Stimulated activated CD8-positive, alpha-beta memory T cell treated with anti-CD3 and anti-CD28 coated beads, Interleukin-7, amount 100 ng/mL, for 24 hours (primary cell): ENCODE measurements around the gene TM4SF5.

Source experiments
- DNase-seq: peaks from one replicate; pipeline ENCODE4 v3.0.0-alpha.2; 2020; ENCODE audit warnings: low read depth

TM4SF5 gene

DNA sequence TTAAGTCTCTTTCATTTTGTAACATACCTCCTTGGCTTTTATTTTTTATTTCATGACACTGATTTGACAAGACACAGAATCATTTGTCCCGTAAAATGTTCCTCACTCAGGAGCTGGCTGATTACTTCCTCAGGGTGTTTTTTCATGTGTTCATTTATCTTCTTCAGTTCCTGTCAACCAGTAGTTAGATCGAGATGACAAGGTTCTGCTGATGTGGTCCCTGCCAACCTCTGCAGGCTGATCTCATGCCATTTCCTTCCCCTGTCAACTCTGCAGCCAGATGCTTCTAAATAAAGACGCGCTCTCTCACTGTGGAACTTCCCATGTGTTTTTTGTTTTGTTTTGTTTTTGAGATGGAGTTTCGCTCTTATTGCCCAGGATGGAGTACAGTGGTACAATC, 23.8 kb upstream of the TM4SF5 start:
- no peak for DNase-seq

DNA sequence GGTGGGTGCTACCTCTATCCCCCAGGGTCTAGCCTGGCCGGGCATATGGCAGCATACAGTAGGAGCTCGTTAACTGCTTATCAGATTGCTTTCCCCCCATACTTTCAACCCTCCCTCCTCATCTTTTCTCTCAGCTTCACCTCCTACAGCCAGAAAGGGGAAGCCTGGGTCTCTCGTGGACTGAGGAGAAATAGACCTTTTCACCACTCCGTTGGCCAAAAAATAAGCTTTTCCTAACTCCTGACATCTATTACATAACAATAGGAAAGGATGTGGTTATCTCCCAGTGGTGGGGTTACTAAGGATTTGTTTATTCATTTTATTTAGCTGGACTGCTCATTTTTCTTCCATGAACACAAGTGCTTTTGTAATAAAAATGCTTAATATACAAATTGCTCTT, 23.0 kb upstream of the TM4SF5 start:
- no peak for DNase-seq

DNA sequence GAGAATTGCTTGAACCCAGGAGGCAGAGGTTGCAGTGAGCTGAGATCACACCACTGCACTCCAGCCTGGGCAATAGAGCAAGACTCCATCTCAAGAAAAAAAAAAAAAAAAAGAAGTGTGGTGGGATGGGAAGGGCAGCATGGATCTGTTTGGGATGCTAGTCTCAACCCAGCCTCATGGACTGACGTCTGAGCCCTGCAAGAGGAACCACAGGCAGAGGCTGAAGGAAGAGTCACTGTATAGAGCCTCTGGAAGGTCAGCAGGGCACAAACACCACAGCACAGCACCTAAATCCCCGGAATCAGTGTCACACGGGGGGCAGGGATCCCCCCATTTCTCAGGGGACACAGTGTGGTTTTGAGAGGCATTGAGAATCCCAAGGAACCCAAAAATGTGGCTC, 21.1 kb upstream of the TM4SF5 start:
- no peak for DNase-seq

DNA sequence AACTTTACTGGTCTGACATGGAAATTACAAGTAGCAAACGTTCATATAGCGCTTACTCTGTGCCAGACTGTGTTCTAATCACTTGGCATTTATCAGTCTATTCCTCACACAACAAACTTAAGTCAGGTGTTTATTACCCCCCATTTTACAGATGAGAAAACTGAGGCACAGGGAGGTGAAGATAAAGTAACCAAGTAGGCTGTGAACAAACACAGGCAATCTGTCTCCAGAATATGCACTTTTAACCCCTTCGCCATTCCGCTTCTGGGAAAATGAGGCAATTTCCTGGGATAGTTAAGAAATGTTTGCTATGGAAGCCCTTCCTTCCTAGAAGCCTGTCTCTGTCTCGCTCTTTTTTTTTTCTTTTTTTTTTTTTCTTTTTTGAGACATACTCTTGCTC, 19.8 kb upstream of the TM4SF5 start:
- DNase-seq = no peak

DNA sequence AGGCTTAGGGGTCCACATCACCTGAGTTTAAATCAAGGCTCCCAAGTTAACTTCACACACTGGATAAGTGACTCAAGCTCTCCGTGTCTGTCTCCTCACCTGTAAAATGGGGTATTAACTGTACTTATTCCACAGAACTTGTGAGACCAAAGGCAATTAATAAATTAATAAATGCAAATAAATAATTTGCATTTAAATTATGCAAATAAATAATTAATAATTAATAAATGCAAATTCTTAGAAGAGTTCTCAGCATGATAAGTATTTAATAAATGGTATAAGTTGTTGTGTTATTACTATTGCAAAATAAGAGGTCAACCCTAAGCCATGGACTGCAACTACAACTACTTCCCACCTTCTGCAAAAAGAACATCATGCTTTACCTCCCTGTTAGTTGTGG, 18.3 kb upstream of the TM4SF5 start:
- DNase-seq = no peak

DNA sequence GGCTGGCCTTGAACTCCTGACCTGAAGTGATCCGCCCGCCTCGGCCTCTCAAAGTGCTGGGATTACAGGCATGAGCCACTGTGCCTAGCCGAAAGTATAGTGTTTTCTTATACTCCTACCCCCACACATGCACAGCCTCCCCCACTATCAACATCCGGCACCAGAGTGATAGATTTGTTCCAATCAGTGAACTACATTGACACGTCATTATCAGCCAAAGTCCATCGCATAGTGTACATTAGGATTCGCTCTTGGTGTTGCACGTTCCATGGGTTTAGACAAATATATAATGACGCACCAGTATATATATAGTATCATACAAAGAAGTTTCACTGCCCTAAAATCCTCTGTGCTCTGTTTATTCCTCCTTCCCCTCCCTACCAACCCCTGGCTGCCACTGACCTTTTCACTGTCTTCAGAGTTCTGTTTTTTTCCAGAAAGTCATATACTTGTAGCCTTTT, 11.9 kb upstream of the TM4SF5 start:
- no peak for DNase-seq

DNA sequence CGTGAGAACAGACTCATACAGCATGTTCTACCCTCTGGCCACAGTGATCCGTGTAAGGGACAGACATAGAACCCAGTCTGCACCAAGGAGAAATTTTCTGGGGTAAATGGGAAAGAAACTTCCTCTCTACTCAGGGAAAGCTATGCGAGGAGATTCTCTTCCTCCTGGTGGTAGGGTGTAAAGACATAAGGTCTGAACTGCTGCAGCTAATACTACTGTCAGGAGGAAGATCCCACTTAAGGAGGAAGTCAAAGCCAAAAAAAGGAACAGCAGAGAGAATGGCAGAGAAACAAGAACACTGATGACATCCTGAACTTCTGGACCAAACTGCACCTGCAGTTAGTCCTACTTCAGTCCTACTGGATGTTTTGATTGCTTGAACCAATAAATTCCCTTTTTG, 7.1 kb upstream of the TM4SF5 start:
- DNase-seq = no peak

DNA sequence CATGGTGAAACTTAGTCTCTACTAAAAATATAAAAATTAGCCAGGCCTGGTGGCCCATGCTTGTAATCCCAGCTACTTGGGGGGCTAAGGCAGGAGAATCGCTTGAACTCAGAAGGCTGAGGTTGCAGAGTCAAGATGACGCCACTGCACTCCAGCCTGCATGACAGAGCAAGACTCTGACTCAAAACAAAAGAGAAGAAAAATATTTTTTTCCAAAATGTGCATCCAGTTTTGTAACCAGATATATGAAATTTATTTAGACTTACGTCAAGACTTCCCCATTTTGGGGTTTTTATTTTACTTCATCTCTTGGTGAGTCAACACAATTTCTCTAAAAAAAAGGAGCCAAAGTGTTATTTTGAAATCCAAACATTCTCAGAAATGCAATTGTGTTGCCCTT, 5.5 kb upstream of the TM4SF5 start:
- DNase-seq = no peak

DNA sequence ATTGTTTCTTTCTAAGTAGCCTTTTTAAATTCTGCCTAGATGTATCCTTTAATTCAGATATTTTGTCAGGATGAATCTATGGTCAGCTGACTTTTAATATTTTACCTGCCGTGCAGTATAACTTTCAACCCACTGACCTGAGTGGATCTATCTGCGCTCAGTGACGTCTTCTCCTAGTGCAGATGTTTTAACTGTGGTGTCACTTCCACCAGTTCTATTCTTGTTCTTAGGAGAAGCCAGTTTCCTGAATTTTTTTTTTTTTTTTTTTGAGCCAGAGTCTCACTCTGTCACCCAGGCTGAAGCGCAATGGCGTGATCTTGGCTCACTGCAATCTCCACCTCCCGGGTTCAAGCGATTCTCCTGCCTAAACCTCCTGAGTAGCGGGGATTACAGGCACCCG, 5.0 kb upstream of the TM4SF5 start:
- no peak for DNase-seq

DNA sequence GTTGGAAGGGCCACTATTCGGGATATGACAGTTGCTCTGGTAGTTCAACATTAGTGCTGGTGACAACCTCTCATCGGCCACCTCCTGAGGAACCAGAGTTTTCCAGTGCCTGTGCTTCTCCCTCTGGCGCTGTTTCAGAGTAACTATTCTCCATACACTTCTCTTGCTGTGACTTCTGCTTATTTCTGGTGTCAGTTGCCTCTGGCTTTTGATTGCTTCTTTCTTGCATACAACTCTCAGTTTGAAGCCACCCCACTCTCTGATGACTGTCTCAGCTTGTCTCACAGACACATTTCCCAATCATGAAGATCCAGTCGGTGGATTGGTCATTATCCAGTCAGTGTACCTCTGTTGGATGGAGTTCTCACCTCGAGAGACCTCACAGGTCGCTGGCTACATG, 3.4 kb upstream of the TM4SF5 start:
- DNase-seq = no peak

DNA sequence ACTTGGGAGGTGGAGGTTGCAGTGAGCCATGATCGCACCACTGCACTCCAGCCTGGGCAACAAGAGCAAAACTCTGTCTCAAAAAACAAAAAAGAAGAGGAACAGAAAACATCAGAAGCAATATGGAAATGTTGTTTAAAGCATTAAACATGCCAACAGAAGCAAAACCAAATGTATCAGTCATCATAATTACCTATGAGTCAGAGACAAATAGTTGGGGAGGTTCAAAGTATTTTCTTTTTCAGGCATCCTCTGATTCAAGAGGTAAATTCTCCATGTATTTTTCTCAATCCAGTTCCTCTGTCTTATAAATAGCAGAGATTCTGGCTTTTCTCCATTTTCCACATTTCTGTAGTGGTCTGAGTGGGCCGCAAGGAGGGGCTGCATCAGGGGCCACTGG, 2.1 kb upstream of the TM4SF5 start:
- no peak for DNase-seq

DNA sequence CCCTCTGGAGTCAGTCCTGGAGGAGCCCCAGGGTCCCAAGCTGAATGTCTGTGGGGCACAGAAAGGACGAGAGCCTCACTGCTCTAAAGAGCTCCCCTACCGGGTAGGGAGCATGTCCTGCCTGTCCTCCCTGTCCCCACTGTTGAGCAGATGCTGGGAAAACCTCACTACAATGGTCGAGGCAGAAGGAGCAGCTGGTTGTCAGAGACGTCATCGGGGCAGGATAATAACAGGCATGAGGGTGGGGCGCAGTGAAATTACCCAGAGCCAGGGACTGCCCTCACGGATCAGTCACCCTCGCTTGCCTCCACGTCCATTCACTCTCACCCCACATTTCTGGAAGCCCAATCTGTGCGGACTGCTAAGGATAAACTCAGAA, 538 bp downstream of the TM4SF5 start:
- DNase-seq = no peak

DNA sequence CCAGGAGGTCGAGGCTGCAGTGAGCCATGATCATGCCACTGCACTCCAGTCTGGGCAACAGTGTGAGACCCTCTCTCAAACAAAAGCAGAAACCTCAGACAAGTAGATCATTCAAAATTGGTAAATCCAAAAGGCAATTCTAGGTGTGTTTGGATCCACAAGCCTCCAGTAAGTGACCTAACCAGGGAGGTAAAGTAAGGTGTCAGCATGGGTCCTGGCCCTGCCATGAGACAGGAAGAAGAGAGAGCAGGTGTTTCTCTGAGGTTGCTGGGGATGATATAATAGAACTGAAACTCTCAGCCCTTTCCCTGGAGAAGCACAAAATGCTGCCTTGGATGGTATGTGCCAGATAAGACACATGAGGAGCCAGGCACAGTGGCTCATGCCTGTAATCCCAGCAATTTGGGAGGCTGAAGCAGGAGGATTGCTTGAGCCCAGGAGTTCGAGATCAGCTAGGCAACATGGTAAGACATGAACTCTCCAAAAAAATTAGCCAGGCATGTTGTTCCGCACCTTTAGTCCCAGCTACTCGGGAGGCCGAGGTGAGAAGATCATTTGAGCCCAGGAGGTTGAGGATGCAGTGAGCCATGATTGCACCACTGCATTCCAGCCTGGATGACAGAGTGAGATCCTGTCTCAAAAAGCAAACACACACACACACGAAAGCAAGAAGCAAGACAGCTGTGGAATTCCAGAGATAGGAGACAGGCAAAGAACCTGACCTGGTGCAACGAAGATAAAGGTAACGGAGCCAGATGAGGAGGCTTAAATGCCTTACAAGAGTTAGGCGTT, 6.5 kb downstream of the TM4SF5 start:
- DNase-seq = no peak

DNA sequence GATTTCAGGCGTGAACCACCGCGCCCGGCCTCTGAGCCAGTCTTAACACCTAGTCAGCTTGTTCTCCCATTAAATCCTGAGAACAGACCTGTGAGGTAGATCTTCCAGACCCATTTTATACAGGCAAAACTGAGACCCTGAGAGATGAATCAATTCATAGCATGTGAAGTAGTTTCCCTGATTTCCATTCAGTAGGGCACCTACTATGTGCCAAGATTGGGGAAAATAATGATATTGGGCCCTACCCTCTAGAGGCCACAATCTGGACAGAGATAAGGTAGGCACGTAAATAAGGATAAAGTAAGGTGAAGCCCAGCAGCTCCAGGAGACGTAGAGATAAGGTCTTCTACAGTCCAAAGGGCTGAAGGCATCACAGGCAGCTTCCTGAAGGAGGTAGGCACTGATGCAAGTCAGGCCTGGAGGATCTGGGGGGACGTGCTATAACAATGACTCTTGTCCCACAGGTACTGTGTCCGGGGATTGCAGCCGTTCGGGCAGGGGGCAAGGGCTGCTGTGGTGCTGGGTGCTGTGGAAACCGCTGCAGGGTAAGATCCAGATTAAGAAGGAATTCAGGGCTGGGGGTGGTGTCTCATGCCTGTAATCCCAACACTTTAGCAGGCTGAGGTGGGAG, 8.8 kb downstream of the TM4SF5 start:
- no peak for DNase-seq

DNA sequence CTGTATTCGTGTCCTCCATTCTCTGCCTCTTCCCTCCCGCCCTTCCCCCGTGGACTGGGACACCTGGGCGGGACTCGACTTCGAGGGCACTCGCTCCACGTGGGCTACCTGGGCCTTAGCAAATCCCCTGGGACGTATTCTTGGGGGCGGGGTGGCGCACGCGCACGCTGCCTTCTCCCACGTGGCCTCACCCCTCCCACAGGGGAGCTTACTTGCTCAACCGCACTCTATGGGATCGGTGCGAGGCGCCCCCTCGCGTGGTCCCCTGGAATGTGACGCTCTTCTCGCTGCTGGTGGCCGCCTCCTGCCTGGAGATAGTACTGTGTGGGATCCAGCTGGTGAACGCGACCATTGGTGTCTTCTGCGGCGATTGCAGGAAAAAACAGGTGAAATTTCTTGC, 11.0 kb downstream of the TM4SF5 start:
- DNase-seq = no peak

DNA sequence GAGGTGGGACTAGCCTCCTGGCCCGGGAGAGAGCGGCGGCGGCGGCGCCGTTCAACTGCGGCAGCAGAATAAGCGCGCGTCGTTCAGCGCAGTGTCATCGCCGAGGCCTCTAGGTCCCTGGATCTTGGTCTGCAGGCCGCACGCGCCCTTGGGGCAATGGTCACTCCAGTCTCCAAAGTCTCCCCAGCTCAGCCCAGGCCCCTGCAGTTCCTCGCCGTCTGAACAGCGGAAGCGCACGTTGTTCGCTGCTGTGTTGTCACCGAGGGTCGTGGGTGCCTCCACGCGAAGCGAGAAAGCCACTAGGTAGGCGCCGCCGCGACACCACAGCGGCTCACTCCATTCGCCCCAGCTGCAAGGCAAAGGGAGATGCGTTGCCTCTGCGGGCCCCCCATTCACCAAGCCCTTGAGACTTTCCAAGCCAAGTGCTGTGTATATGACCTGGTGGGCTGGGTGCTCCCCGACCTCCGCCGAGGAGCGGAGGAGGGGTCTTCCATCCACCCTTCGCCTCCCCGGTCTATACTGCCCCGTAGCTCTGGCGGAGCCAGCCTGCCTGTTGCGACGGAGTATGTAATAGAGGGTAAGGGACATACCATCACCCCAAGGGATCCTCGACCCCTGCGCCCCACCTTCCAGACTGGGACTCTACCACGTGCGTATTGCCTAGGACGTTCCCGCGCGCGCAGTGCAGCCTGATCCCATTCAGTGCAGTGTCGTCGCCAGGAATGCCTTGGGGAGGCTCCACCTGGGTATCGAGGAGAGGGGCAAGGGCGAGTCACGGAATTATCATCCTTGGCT, 13.8 kb downstream of the TM4SF5 start:
- DNase-seq = no peak

DNA sequence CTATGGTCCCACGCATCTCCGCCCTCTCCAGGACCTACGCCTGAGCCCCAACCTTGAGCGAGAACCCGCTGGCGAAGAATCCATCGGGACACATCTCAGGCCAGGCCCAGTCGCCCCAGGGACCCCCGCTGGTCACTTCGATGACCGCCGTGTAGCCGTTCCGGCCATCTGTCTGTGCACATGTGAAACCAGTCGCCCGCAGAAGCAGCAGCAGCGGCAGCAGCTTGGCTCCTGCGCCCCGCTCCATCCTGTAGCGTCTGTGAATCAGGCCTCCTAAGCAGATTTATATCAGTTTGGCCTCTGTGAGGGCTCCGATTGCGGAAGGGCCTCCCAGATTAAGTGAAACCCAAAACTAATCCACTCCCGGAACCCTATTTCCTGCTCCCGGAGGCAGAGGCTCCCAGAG, 14.4 kb downstream of the TM4SF5 start, which contains the start of gene VMO1:
VMO1 (minus strand) TSS at position 259 of the 406 bp plus-strand sequence; CDS start at position 247, 12 bp downstream.
- no peak for DNase-seq

DNA sequence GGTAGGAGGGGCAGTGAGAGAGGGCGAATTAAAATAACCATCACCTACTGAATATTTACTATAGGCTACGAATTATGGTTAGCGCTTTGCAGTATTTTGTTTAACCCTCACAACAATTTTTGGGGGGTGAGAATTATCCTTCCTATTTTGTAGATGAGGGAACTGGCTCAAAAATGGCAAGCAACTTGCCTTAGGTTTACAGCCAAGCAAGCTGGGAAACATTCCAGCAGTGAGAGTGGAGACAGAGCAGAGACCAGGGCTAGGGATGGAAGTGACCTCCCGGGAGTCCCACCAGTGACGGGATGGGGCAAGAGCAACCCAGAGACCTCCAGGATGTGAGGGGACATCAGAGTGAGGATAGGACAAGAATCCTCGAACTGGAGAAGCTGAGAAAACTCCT, 14.8 kb downstream of the TM4SF5 start:
- no peak for DNase-seq

DNA sequence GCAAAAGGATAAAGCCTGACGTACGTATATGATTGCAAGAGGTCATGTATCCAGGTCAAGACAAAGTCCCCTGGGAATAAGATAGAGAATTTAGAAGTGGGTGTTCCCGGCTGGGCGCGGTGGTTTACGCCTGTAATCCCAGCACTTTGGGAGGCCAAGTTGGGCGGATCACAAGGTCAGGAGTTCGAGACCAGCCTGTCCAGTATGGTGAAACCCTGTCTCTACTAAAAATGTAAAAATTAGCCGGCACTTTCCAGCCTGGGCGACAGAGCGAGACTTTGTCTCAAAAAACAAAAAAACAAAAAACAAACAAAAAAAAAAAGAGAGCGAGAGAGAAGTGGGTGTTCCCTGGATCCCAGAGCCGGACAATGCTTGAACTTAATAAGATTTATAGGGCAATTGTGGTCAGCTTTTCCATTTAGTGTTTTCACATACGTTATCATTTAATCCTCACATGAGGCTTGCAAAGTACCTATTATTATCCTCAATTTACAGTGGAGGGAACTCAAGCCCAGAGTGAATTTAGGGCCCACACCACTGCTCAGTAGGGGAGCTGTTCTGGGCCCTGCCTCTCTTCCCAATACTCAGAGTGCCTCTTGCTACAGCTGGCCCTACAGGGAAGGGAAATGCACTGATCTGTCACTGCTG, 16.6 kb downstream of the TM4SF5 start:
- no peak for DNase-seq

DNA sequence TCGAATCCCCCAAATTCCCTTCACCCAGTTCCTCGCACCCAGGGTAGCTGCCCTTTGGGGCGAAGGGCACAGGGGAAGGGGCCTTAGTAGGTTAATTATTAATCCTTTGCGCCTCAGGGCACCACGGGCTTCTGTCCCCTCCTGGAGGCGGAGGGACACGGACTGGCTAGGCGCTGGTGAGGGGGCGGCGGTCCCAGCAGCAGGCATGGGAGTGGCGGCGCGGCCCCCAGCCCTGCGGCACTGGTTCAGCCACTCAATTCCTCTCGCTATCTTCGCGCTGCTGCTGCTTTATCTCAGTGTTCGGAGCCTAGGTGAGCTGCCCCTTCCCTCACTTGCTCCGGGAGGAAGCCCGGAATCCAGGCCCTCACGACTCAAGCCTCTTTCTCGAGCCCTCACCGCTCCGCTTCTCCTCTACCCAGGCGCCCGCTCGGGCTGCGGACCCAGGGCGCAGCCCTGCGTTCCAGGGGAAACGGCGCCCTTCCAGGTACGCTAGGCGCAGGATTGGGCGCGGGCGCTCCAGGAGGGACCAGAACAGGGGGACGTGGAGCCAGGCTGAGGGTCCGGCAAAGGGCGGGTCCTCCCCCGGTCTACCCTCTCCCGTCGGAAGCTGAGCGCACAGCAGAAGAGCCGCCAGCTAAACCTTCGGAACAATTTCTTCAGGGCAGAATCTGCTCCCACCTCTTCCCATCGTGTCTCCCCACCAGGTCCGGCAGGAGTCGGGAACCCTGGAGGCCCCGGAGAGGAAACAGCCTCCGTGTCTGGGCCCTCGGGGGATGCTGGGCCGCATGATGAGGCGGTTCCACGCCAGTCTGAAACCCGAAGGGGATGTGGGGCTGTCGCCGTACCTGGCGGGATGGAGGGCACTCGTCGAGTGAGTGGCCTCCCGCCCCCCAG, 17.4 kb downstream of the TM4SF5 start, which contains the start of gene GLTPD2:
GLTPD2 (plus strand) TSS at position 158 of the 894 bp plus-strand sequence; CDS start at position 206, 48 bp downstream.
- no peak for DNase-seq

DNA sequence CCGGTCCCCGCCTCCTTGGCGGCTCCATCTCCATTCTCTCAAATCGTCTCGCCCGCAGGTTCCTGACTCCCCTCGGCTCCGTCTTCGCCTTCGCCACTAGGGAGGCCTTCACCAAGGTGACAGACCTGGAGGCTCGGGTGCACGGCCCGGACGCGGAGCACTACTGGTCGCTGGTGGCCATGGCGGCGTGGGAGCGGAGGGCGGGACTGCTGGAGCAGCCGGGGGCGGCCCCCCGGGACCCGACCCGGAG, 17.9 kb downstream of the TM4SF5 start:
- no peak for DNase-seq
